Fibroblast of lung (primary cell): ENCODE results near the gene OR2F2. TPM values are rescaled to one million over a fixed set of nuclear protein-coding genes. Genes with fewer than 3 reads are reported as not detected.

Experiments used
- DNase-seq, 2 donors: peaks; one replicate each; pipeline versions ENCODE4 v3.0.0 to v3.0.0-alpha.2; 2010; ENCODE audit warnings: low read depth in 2 of 2
- H2AFZ ChIP-seq: 2 replicates; pipeline ENCODE4 v1.5.1; 2012; ENCODE audit warnings: low read length, control low read depth, inconsistent platforms
- H3K27ac ChIP-seq: 2 replicates; pipeline ENCODE4 v1.5.1; 2011; ENCODE audit warnings: low read length, control low read depth; ENCODE audit not compliant: insufficient read depth
- H3K27me3 ChIP-seq: 2 replicates; pipeline ENCODE4 v1.5.1; 2011; ENCODE audit warnings: mild to moderate bottlenecking, low read length; ENCODE audit not compliant: control insufficient read depth, insufficient read depth
- H3K36me3 ChIP-seq: 2 replicates; pipeline ENCODE4 v1.5.1; 2011; ENCODE audit warnings: low read length; ENCODE audit not compliant: control insufficient read depth, insufficient read depth
- H3K4me1 ChIP-seq: 2 replicates; pipeline ENCODE4 v1.5.1; 2011; ENCODE audit warnings: low read length; ENCODE audit not compliant: control insufficient read depth, insufficient read depth; ENCODE audit errors: extremely low read depth
- H3K4me2 ChIP-seq: 2 replicates; pipeline ENCODE4 v1.5.1; 2011; ENCODE audit warnings: low read length, control low read depth; ENCODE audit not compliant: insufficient read depth; ENCODE audit errors: extremely low read depth
- H3K4me3 ChIP-seq, 4 experiments: fragments of 200-600 bp in 1 of 4; sonication (generic) in 1 of 4; replicated peaks in 1 of 4; 2 replicates each; pipeline ENCODE4 v1.5.1; 2011 to 2016; ENCODE audit warnings: low read length in 4 of 4, low read depth in 3 of 4, mild to moderate bottlenecking in 3 of 4, control low read depth in 2 of 4, inconsistent platforms in 1 of 4, mixed read lengths in 1 of 4; ENCODE audit not compliant: insufficient read depth in 1 of 4; ENCODE audit errors: control extremely low read depth in 1 of 4
- H3K79me2 ChIP-seq: 2 replicates; pipeline ENCODE4 v1.5.1; 2012; ENCODE audit warnings: mild to moderate bottlenecking, low read length, inconsistent platforms; ENCODE audit not compliant: control insufficient read depth, insufficient read depth
- H3K9ac ChIP-seq: 2 replicates; pipeline ENCODE4 v1.5.1; 2011; ENCODE audit warnings: mild to moderate bottlenecking, low read length, control low read depth; ENCODE audit not compliant: insufficient read depth
- H3K9me3 ChIP-seq: 2 replicates; pipeline ENCODE4 v1.5.1; 2012; ENCODE audit warnings: low read depth, low read length; ENCODE audit not compliant: control insufficient read depth, insufficient read depth
- H4K20me1 ChIP-seq: 2 replicates; pipeline ENCODE4 v1.5.1; 2011; ENCODE audit warnings: low read length; ENCODE audit not compliant: control insufficient read depth, insufficient read depth; ENCODE audit errors: extremely low read depth
- CTCF ChIP-seq, 2 donors: IDR thresholded peaks in 1 of 2; conservative IDR thresholded peaks in 1 of 2; 1 replicate in 1 of 2; 2 replicates in 1 of 2; pipeline ENCODE4 v1.5.1; 2011 to 2012; ENCODE audit warnings: low read length in 2 of 2, control low read depth in 1 of 2, inconsistent platforms in 1 of 2, low read depth in 1 of 2, mild to moderate bottlenecking in 1 of 2
- EZH2 ChIP-seq: IDR thresholded peaks from 2 replicates; pipeline ENCODE4 v1.5.1; 2012; ENCODE audit warnings: low read length, control low read depth, mild to moderate bottlenecking; ENCODE audit errors: missing control alignments
- polyA plus RNA-seq, 2 donors: library from polyadenylated mRNA; depleted of rRNA in 1 of 2; stranded (reverse) in 1 of 2; unstranded in 1 of 2; fragments of >200 nt; gene quantifications; 2 replicates each; pipeline ENCODE4 v1.2.1, GENCODE V29; 2011 to 2012; ENCODE audit warnings: missing spikeins in 1 of 2
- total RNA-seq: library from RNA; depleted of rRNA; stranded (reverse); fragments of >200 nt; gene quantifications from 2 replicates; pipeline ENCODE4 v1.2.1, GENCODE V29; 2014

OR2F2 gene
- total and polyA plus RNA-seq, 2 donors (not counting 1 experiment from before 2014, with no cell fraction given): not detected

- TF ChIP-seq EZH2 (no peak), CTCF (conservative IDR thresholded peaks at IDR 0.05 in 1 of 2, IDR thresholded peaks at IDR 0.05 in 1 of 2; ENCODE audit: low read depth in 1 of 2, low read length in 2 of 2) (no peak)
These were observed 1.3 kb downstream of the OR2F2 start for GRCh38 chr7:143936087-143937009.

GRCh38 chr7:143938379-143939243, 3.6 kb downstream of the OR2F2 start:
- DNase-seq: no peak
- H2AFZ ChIP-seq: no peak overlapping the region
- peaks cover 6% of the 10 kb centered on the region for H3K4me1 ChIP-seq
- no peaks in the 10 kb centered on the region for H3K79me2 ChIP-seq
- no peaks in the 10 kb centered on the region for H4K20me1 ChIP-seq
- TF ChIP-seq EZH2 (no peak), CTCF (conservative IDR thresholded peaks at IDR 0.05 in 1 of 2, IDR thresholded peaks at IDR 0.05 in 1 of 2; ENCODE audit: low read depth in 1 of 2, low read length in 2 of 2) (no peak)
- H3K9ac ChIP-seq: no peak overlapping the region
- no peaks in the 10 kb centered on the region for H3K9me3 ChIP-seq
- H3K27me3 ChIP-seq: no peaks in the 10 kb centered on the region
- H3K4me2 ChIP-seq: no peak overlapping the region
- H3K36me3 ChIP-seq: no peaks in the 10 kb centered on the region
- no peak overlapping the region for H3K27ac ChIP-seq
- no peak overlapping the region for H3K4me3 ChIP-seq

More at GRCh38 chr7:143936087-143937009, 1.3 kb downstream of the OR2F2 start:
- Histone ChIP-seq H3K9ac (no peak overlapping the region), H4K20me1 (no peaks in the 10 kb centered on the region), H3K4me2 (no peak overlapping the region), H3K27ac (peak overlapping the region; percentile 65), H3K4me1 (peaks cover 6% of the 10 kb centered on the region), H3K27me3 (no peaks in the 10 kb centered on the region), H3K79me2 (no peaks in the 10 kb centered on the region), H3K9me3 (no peaks in the 10 kb centered on the region), H3K4me3 (no peak overlapping the region), H2AFZ (no peak overlapping the region), H3K36me3 (no peaks in the 10 kb centered on the region)
- peak; percentile 54 to 80 for DNase-seq

- no peak for DNase-seq
- Histone ChIP-seq H3K4me1 (no peaks in the 10 kb centered on the region), H4K20me1 (no peaks in the 10 kb centered on the region), H3K27ac (no peak overlapping the region), H3K36me3 (no peaks in the 10 kb centered on the region), H3K9me3 (no peaks in the 10 kb centered on the region), H3K9ac (no peak overlapping the region), H3K4me2 (no peak overlapping the region), H3K79me2 (no peaks in the 10 kb centered on the region), H3K4me3 (no peak overlapping the region), H2AFZ (no peak overlapping the region), H3K27me3 (no peaks in the 10 kb centered on the region)
- TF ChIP-seq CTCF (conservative IDR thresholded peaks at IDR 0.05 in 1 of 2, IDR thresholded peaks at IDR 0.05 in 1 of 2; ENCODE audit: low read depth in 1 of 2, low read length in 2 of 2): no peak
- no peak for TF ChIP-seq EZH2
These were observed 10.4 kb downstream of the OR2F2 start for GRCh38 chr7:143945423-143945822.
